Muscle of back (tissue), 11 donors: Measurements from ENCODE around the gene KDM6A. TPM values are rescaled to one million over a fixed set of nuclear protein-coding genes. Genes with fewer than 3 reads are reported as not detected.
"Not testable (repeated sequence)": the region's sequence is repeated elsewhere in the genome, so short reads cannot be mapped to it uniquely, and the experiment has no call there.

Experiments used
- DNase-seq, 3 donors: peaks; one replicate each; pipeline versions ENCODE4 v3.0.0 to v3.0.0-alpha.2; 2013
- polyA plus RNA-seq, 10 donors: library from polyadenylated mRNA; unstranded; fragments of 120-200 nt; gene quantifications; one replicate each; pipeline ENCODE4 v1.2.1, GENCODE V29; 2013; ENCODE audit not compliant: insufficient read length in 10 of 10

The KDM6A gene
- polyA plus RNA-seq, 10 donors: 10.7 to 33.0 (median 19.9) TPM

- DNase-seq: no peak
Measured at GRCh38 chrX:44958480-44958879, 85.5 kb downstream of the KDM6A start.

- DNase-seq: no peak
Measured at GRCh38 chrX:44961817-44962607, 89.0 kb downstream of the KDM6A start.

- DNase-seq: no peak
Measured at GRCh38 chrX:44962944-44963343, 90.0 kb downstream of the KDM6A start.

GRCh38 chrX:44967221-44967620 lies 94.2 kb downstream of the KDM6A start:
- no peak for DNase-seq

GRCh38 chrX:44970709-44971108 lies 97.7 kb downstream of the KDM6A start:
- no peak for DNase-seq

- DNase-seq: no peak
Measured at GRCh38 chrX:44971674-44972073, 98.7 kb downstream of the KDM6A start.

- DNase-seq: no peak
Measured at GRCh38 chrX:44972132-44972531, 99.1 kb downstream of the KDM6A start.

- no peak for DNase-seq
Measured at GRCh38 chrX:44973420-44973932, 100.5 kb downstream of the KDM6A start.

- no peak for DNase-seq
Measured at GRCh38 chrX:44974451-44974850, 101.5 kb downstream of the KDM6A start.

GRCh38 chrX:44975666-44976263 lies 102.8 kb downstream of the KDM6A start:
- DNase-seq: no peak

GRCh38 chrX:44978976-44979375 lies 106.0 kb downstream of the KDM6A start:
- DNase-seq: no peak

- no peak for DNase-seq
Measured at GRCh38 chrX:44980403-44980802, 107.4 kb downstream of the KDM6A start.

- DNase-seq: no peak
Measured at GRCh38 chrX:44980883-44981282, 107.9 kb downstream of the KDM6A start.

- no peak for DNase-seq
Measured at GRCh38 chrX:44989995-44990770, 117.2 kb downstream of the KDM6A start.

- DNase-seq: no peak
Measured at GRCh38 chrX:44992775-44993174, 119.8 kb downstream of the KDM6A start.

GRCh38 chrX:44996277-44996676 lies 123.3 kb downstream of the KDM6A start:
- no peak for DNase-seq

GRCh38 chrX:44997282-44997812 lies 124.4 kb downstream of the KDM6A start:
- DNase-seq: no peak

- no peak for DNase-seq
Measured at GRCh38 chrX:44997888-44998287, 124.9 kb downstream of the KDM6A start.

- not testable (repeated sequence) for DNase-seq
Measured at GRCh38 chrX:44999237-44999636, 126.2 kb downstream of the KDM6A start.

GRCh38 chrX:44999872-45000271 lies 126.9 kb downstream of the KDM6A start:
- DNase-seq: not testable (repeated sequence)

GRCh38 chrX:45001048-45001447 lies 128.1 kb downstream of the KDM6A start:
- no peak for DNase-seq

GRCh38 chrX:45003085-45003484 lies 130.1 kb downstream of the KDM6A start:
- no peak for DNase-seq
